ENCODE results near the gene CSF1. TPM values are rescaled to one million over a fixed set of nuclear protein-coding genes. Genes with fewer than 3 reads are reported as not detected.

The CSF1 gene
- total and polyA plus RNA-seq, 2 of the 13 experiments (the other 11 are each of a cell fraction or from before 2014, with no cell fraction given) = 4.6 to 13.3 TPM

GRCh38 chr1:109904105-109904817, 6.4 kb upstream of the CSF1 start (continued):
- TF ChIP-seq CBX1 (IDR thresholded peaks at IDR 0.05; ENCODE audit: low read depth) (no peak), ZNF629 (CRISPR knock-in tag; conservative IDR thresholded peaks at IDR 0.05) (peak; percentile 67; the same call in 1 of the 2 replicates), MED8 (CRISPR knock-in tag; IDR thresholded peaks at IDR 0.05; ENCODE audit: insufficient replicate concordance) (no peak), HIC2 (CRISPR knock-in tag; IDR thresholded peaks at IDR 0.05; ENCODE audit: low read depth) (0 out of 2 replicates have a peak, but pooled peaks have one; percentile 31), ZNF550 (CRISPR knock-in tag; IDR thresholded peaks at IDR 0.05; ENCODE audit: borderline replicate concordance) (no peak)

- FAIRE-seq (no peak), DNase-seq (ENCODE audit: low spot score) (no peak), ATAC-seq (no peak)
- Histone ChIP-seq H2AFZ (ENCODE audit: low read length) (no peak overlapping the region), H3K9ac (ENCODE audit: insufficient read depth, low read depth, low read length) (no peak overlapping the region), H3K9me3 (ENCODE audit: low read length) (no peaks in the 10 kb centered on the region), H3K4me3 (replicated peaks in 1 of 3; ENCODE audit: insufficient read depth in 1 of 3, low read depth in 2 of 3, low read length in 3 of 3) (no peak overlapping the region), H3K4me2 (ENCODE audit: low read depth, low read length) (no peak overlapping the region), H3K36me3 (replicated peaks in 1 of 2; ENCODE audit: control insufficient read depth in 1 of 2, insufficient read depth in 2 of 2, low read length in 2 of 2) (no peaks in the 10 kb centered on the region), H3K4me1 (ENCODE audit: insufficient read depth, low read length) (peaks cover 89% of the 10 kb centered on the region), H4K20me1 (ENCODE audit: insufficient read depth, low read length) (no peaks in the 10 kb centered on the region), H3K27me3 (ENCODE audit: control insufficient read depth in 1 of 2, insufficient read depth in 2 of 2, low read length in 2 of 2) (peaks cover 3 to 49% of the 10 kb centered on the region in 2 experiments), H3K27ac (ENCODE audit: extremely low read length, insufficient read depth, low read length) (no peak overlapping the region), H3K79me2 (ENCODE audit: insufficient read depth, low read length) (no peaks in the 10 kb centered on the region)
- intact Hi-C loops (cut with micrococcal nuclease; ENCODE audit: unreplicated experiment) = no loop called here
- WGBS (ENCODE audit: low lambda C conversion rate) = 47% methylated on average over 7 of the region's 7 CpGs
- BruUV-seq (replicated peaks) = no TSS peak
- POLR2A ChIA-PET = no interaction called here
- in situ Hi-C loops (cut with HindIII; ENCODE audit: extremely low pct_ligation_motif_present, low pct_unique_long_range_greater_than_20kb) = no loop called here
- TF ChIP-seq CBX2 (IDR thresholded peaks at IDR 0.05; ENCODE audit: low read depth, low read length) (no peak), CBX2 (CRISPR knock-in tag; IDR thresholded peaks at IDR 0.05; ENCODE audit: low read depth) (no peak)
- CTCF ChIA-PET (ENCODE audit: low intra/inter-chr PET ratio, low total read pairs) = no interaction called here
Observed at GRCh38 chr1:109905491-109905890, 5.2 kb upstream of the CSF1 start.

Data from HepG2 (cell line).